CD14-positive monocyte (primary cell): ENCODE results near the gene CIBAR2. TPM values are rescaled to one million over a fixed set of nuclear protein-coding genes. Genes with fewer than 3 reads are reported as not detected.
A peak's percentile ranks its signal among the peaks of the same experiment; 100 is the strongest.

Experiments used
- DNase-seq, 3 donors: peaks; one replicate each; pipeline ENCODE4 v3.0.0-alpha.2; 2011 to 2022
- H2AFZ ChIP-seq: 2 replicates; pipeline ENCODE4 v1.6.0; 2012; ENCODE audit warnings: mild to moderate bottlenecking, low read depth, low read length, inconsistent platforms; ENCODE audit not compliant: insufficient read depth, poor library complexity, severe bottlenecking
- H3K27ac ChIP-seq, 2 donors: 1 replicate in 1 of 2; 2 replicates in 1 of 2; pipeline ENCODE4 v1.5.1; 2012 to 2013; ENCODE audit warnings: low read length in 2 of 2, control low read depth in 1 of 2, inconsistent platforms in 1 of 2, low read depth in 1 of 2, mild to moderate bottlenecking in 1 of 2
- H3K27me3 ChIP-seq, 2 donors: one replicate each; pipeline versions ENCODE4 v1.6.0 to v1.6.1; 2011 to 2013; ENCODE audit warnings: low read length in 2 of 2; ENCODE audit not compliant: control insufficient read depth in 2 of 2, insufficient read depth in 2 of 2
- H3K36me3 ChIP-seq, 2 donors: replicated peaks in 1 of 2; 1 replicate in 1 of 2; 2 replicates in 1 of 2; pipeline versions ENCODE4 v1.5.1 to v1.6.1; 2012 to 2013; ENCODE audit warnings: low read length in 2 of 2, control low read depth in 1 of 2, inconsistent platforms in 1 of 2, mild to moderate bottlenecking in 1 of 2; ENCODE audit not compliant: insufficient read depth in 2 of 2, control insufficient read depth in 1 of 2
- H3K4me1 ChIP-seq, 2 donors: 1 replicate in 1 of 2; 2 replicates in 1 of 2; pipeline versions ENCODE4 v1.5.1 to v1.6.1; 2012 to 2013; ENCODE audit warnings: low read length in 2 of 2, control low read depth in 1 of 2, inconsistent platforms in 1 of 2, mild to moderate bottlenecking in 1 of 2, moderate library complexity in 1 of 2; ENCODE audit not compliant: insufficient read depth in 2 of 2, control insufficient read depth in 1 of 2
- H3K4me2 ChIP-seq: replicated peaks from 2 replicates; pipeline ENCODE3; 2012; ENCODE audit warnings: low read length, moderate library complexity, mild to moderate bottlenecking; ENCODE audit not compliant: poor library complexity, severe bottlenecking; ENCODE audit errors: extremely low read depth
- H3K4me3 ChIP-seq, 3 experiments: fragments of 200-600 bp in 1 of 3; sonication (generic) in 1 of 3; replicated peaks in 1 of 3; 1 replicate in 2 of 3; 2 replicates in 1 of 3; pipeline ENCODE4 v1.5.1; 2011 to 2013; ENCODE audit warnings: low read length in 3 of 3, mild to moderate bottlenecking in 3 of 3, control low read depth in 2 of 3, low read depth in 2 of 3, inconsistent platforms in 1 of 3, moderate library complexity in 1 of 3
- H3K79me2 ChIP-seq: 2 replicates; pipeline ENCODE4 v1.6.0; 2012; ENCODE audit warnings: mild to moderate bottlenecking, control low read depth, inconsistent platforms, low read length, moderate library complexity; ENCODE audit not compliant: insufficient read depth
- H3K9ac ChIP-seq: 2 replicates; pipeline ENCODE4 v1.6.0; 2017; ENCODE audit warnings: low read length, mild to moderate bottlenecking; ENCODE audit not compliant: insufficient read depth, poor library complexity, severe bottlenecking
- H3K9me3 ChIP-seq, 2 donors: replicated peaks in 1 of 2; 1 replicate in 1 of 2; 2 replicates in 1 of 2; pipeline versions ENCODE4 v1.5.1 to v1.6.1; 2012 to 2013; ENCODE audit warnings: low read length in 2 of 2, control low read depth in 1 of 2; ENCODE audit not compliant: control insufficient read depth in 1 of 2, insufficient read depth in 1 of 2
- H4K20me1 ChIP-seq: 2 replicates; pipeline ENCODE4 v1.6.0; 2012; ENCODE audit warnings: mild to moderate bottlenecking, low read length, control low read depth, moderate library complexity; ENCODE audit not compliant: insufficient read depth
- H3K27ac Mint-ChIP-seq, 7 donors: one replicate each; pipeline ENCODE4 v1.8.0; 2020; ENCODE audit warnings: mild to moderate bottlenecking in 7 of 7, mixed read lengths in 7 of 7, moderate library complexity in 6 of 7, inconsistent platforms in 2 of 7
- H3K27me3 Mint-ChIP-seq, 3 donors: one replicate each; pipeline ENCODE4 v1.8.0; 2021 to 2022; ENCODE audit warnings: low read depth in 3 of 3, mild to moderate bottlenecking in 3 of 3, mixed read lengths in 3 of 3, moderate library complexity in 3 of 3, inconsistent platforms in 1 of 3
- H3K36me3 Mint-ChIP-seq, 2 donors: one replicate each; pipeline ENCODE4 v1.8.0; 2020; ENCODE audit warnings: mixed read lengths in 2 of 2, inconsistent platforms in 1 of 2, mild to moderate bottlenecking in 1 of 2
- H3K4me1 Mint-ChIP-seq: one replicate; pipeline ENCODE4 v1.8.0; 2020; ENCODE audit warnings: mild to moderate bottlenecking, mixed read lengths
- H3K4me3 Mint-ChIP-seq, 2 donors: one replicate each; pipeline ENCODE4 v1.8.0; 2020; ENCODE audit warnings: mild to moderate bottlenecking in 2 of 2, mixed read lengths in 2 of 2, moderate library complexity in 1 of 2
- H3K9me3 Mint-ChIP-seq, 7 donors: one replicate each; pipeline ENCODE4 v1.8.0; 2020 to 2022; ENCODE audit warnings: mixed read lengths in 7 of 7, mild to moderate bottlenecking in 6 of 7, moderate library complexity in 6 of 7, inconsistent platforms in 2 of 7
- WGBS: methylation state at CpG from one replicate; pipeline ENCODE4 v1.1.5; 2013; ENCODE audit warnings: missing lambda C conversion rate; ENCODE audit not compliant: insufficient coverage; 5-methylcytosine and 5-hydroxymethylcytosine counted together
- intact Hi-C, 2 donors: fragments of 100-400 bp; cut with micrococcal nuclease; formaldehyde crosslinking; loops; one replicate each; pipeline versions ENCODE4 v1.15.0 to v1.15.1; 2023
- polyA plus RNA-seq, 3 donors: library from polyadenylated mRNA; depleted of rRNA in 1 of 3; unstranded in 2 of 3; stranded (reverse) in 1 of 3; fragments of 300-500 nt in 2 of 3; fragments of >200 nt in 1 of 3; fragmentation: Illumina TruSeq in 2 of 3; gene quantifications; 1 replicate in 2 of 3; 2 replicates in 1 of 3; pipeline ENCODE4 v1.2.3, GENCODE V29; 2012 to 2021
- TF ChIP-seq, protein P1 (sequence below): fragments of 200-600 bp; IDR thresholded peaks from one replicate; pipeline ENCODE4 v1.8.0; 2022; ENCODE audit warnings: antibody characterized with exemption, mild to moderate bottlenecking

The CIBAR2 gene
- polyA plus RNA-seq, 3 donors = not detected

DNA sequence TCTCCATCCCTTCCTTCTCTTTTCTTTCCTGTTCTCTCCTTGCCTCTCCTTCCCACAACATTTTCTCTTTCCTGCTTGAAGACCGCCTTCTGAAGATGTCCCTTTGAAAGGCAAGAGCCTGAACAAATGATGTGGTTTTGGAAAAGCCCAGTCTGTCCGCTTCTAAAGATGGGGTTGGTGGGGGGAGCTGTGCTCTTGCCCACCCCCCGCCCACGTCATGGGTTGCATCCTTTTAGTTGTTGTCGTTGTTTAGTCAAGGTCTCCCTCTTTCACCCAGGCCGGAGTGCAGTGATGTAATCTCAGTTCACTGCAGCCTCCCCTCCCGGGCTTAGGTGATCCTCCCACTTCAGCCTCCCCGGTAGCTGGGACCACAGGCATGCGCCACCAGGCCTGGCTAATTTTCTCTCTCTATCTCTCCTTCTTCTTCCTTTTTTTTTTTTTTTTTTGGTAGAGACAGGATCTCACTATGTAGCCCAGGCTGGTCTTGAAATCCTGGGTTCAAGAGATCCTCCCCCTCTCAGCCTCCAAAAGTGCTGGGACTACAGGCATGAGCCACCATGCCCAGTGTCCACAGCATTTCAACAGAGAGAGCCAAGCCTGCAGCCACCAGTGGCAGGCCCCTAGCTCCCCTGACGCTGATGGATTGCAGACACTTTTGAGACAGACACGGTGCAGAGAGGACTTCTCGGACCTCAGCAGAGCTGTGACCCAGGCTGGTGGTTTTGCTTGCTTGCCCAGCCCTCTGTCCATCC is 26.0 kb upstream of the CIBAR2 start:
- peaks cover 38 to 45% of the 10 kb centered on the region in 2 donors for H3K4me1 ChIP-seq
- H3K9me3 Mint-ChIP-seq = peaks cover 2 to 8% (median 5%) of the 10 kb centered on the region in 7 donors
- peak overlapping the region in 2 of 3 experiments; percentile 55 to 80 for H3K4me3 ChIP-seq
- H3K36me3 Mint-ChIP-seq = peaks cover 0 to 3% of the 10 kb centered on the region in 2 donors
- H3K27me3 ChIP-seq = no peaks in the 10 kb centered on the region
- no peak for DNase-seq
- no peaks in the 10 kb centered on the region for H4K20me1 ChIP-seq
- peak overlapping the region; percentile 81 for H2AFZ ChIP-seq
- H3K9ac ChIP-seq = peak overlapping the region; percentile 58
- TF ChIP-seq, protein P1, sequence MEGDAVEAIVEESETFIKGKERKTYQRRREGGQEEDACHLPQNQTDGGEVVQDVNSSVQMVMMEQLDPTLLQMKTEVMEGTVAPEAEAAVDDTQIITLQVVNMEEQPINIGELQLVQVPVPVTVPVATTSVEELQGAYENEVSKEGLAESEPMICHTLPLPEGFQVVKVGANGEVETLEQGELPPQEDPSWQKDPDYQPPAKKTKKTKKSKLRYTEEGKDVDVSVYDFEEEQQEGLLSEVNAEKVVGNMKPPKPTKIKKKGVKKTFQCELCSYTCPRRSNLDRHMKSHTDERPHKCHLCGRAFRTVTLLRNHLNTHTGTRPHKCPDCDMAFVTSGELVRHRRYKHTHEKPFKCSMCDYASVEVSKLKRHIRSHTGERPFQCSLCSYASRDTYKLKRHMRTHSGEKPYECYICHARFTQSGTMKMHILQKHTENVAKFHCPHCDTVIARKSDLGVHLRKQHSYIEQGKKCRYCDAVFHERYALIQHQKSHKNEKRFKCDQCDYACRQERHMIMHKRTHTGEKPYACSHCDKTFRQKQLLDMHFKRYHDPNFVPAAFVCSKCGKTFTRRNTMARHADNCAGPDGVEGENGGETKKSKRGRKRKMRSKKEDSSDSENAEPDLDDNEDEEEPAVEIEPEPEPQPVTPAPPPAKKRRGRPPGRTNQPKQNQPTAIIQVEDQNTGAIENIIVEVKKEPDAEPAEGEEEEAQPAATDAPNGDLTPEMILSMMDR = no peak
- intact Hi-C loops = no loop called here
- H3K27me3 Mint-ChIP-seq = peaks cover 12 to 20% (median 18%) of the 10 kb centered on the region in 3 donors
- peak overlapping the region; percentile 81 for H3K4me2 ChIP-seq
- peak overlapping the region; percentile 79 to 91 for H3K4me3 Mint-ChIP-seq
- 92% methylated on average over 4 of the region's 12 CpGs for WGBS
- H3K79me2 ChIP-seq = no peaks in the 10 kb centered on the region
- no peaks in the 10 kb centered on the region for H3K36me3 ChIP-seq
- H3K27ac ChIP-seq = peak overlapping the region in 1 of 2 donors; percentile 84
- H3K9me3 ChIP-seq = no peaks in the 10 kb centered on the region
- H3K4me1 Mint-ChIP-seq = peaks cover 43% of the 10 kb centered on the region
- peak overlapping the region; percentile 81 to 97 (median 95) for H3K27ac Mint-ChIP-seq

DNA sequence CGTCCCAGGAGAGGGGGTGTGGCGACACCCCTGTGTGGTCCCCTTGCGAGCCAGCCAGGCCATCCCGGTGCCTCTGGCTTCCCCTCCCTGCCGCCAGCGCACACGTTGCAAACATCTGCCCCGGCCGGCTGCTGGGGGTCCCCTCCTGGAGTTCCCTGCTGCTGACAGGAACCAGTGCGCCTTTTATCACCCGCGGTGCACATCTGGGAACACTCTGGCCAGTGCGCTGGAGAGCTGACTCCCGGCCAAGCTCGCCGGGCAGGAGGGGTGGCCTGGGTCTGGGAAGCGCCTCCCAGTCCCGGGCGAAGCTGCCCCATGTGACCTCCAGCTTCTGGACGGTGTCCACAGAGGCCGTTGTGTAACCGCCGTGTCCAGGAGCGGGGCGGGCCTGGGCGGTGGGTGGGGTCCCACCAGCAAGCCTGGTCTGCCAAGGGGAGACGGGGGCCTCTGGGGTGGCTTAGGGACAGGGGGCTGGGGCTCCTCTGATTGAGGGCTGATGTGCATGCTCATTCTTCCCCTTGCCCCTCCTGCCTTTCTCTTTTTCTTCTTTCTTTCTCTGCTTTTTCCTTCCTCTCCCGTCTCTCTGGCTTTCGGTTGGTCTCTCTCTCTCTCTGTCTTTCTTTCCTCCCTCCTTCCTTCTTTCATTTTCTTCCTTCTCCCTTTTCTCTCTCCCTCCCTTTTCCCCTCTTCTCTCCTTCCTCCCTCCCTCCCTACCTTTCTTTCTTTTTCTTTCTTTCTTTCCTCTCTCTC is 25.2 kb upstream of the CIBAR2 start:
- peak overlapping the region; percentile 58 for H3K9ac ChIP-seq
- Mint-ChIP-seq H3K4me1 (peaks cover 43% of the 10 kb centered on the region), H3K36me3 (peaks cover 1 to 3% of the 10 kb centered on the region in 2 donors), H3K4me3 (peak overlapping the region; percentile 79 to 91), H3K27me3 (peaks cover 8 to 19% (median 17%) of the 10 kb centered on the region in 3 donors), H3K9me3 (peaks cover 2 to 8% (median 5%) of the 10 kb centered on the region in 7 donors), H3K27ac (peak overlapping the region; percentile 94 to 97 (median 96))
- H4K20me1 ChIP-seq = no peaks in the 10 kb centered on the region
- H2AFZ ChIP-seq = peak overlapping the region; percentile 81
- no peaks in the 10 kb centered on the region for H3K27me3 ChIP-seq
- H3K36me3 ChIP-seq = no peaks in the 10 kb centered on the region
- H3K27ac ChIP-seq = peak overlapping the region; percentile 84 to 88
- DNase-seq = peak; percentile 62 to 71 (median 65)
- WGBS = under 1% methylated on average over 21 of the region's 29 CpGs
- intact Hi-C loops = no loop called here
- peak overlapping the region; percentile 44 to 80 (median 55) for H3K4me3 ChIP-seq
- H3K4me2 ChIP-seq = peak overlapping the region; percentile 81
- H3K9me3 ChIP-seq = no peaks in the 10 kb centered on the region
- H3K4me1 ChIP-seq = peaks cover 38 to 45% of the 10 kb centered on the region in 2 donors
- TF ChIP-seq, protein P1 = no peak
- no peaks in the 10 kb centered on the region for H3K79me2 ChIP-seq
